SU-DHL-6 (cell line): ENCODE data around the gene RITA1.

ENCODE experiments used
- H2AFZ ChIP-seq: fragments of 200-600 bp; sonication (generic); 2 replicates; pipeline ENCODE4 v1.6.1; 2014; ENCODE audit warnings: low read depth, mild to moderate bottlenecking, moderate library complexity, mixed read lengths, antibody characterized with exemption, low read length; ENCODE audit not compliant: severe bottlenecking
- H3F3A ChIP-seq: fragments of 200-600 bp; shearing (Covaris generic); 2 replicates; pipeline ENCODE4 v1.6.0; 2016; ENCODE audit warnings: antibody characterized with exemption, mild to moderate bottlenecking; ENCODE audit not compliant: insufficient read depth
- H3K27ac ChIP-seq: fragments of 200-600 bp; sonication (generic); 2 replicates; pipeline ENCODE4 v1.5.1; 2016; ENCODE audit warnings: low read depth, mild to moderate bottlenecking, low read length, moderate library complexity, mixed read lengths
- H3K27me3 ChIP-seq: fragments of 200-600 bp; sonication (generic), shearing (Covaris generic); 2 replicates; pipeline ENCODE4 v1.6.0; 2014; ENCODE audit warnings: mild to moderate bottlenecking, low read length
- H3K36me3 ChIP-seq: fragments of 200-600 bp; sonication (generic); 2 replicates; pipeline ENCODE4 v1.6.1; 2014; ENCODE audit warnings: mild to moderate bottlenecking, low read length, mixed read lengths
- H3K4me2 ChIP-seq: fragments of 300-600, 200-600 bp; shearing (Covaris generic), sonication (generic); 2 replicates; pipeline ENCODE4 v1.6.0; 2014; ENCODE audit warnings: low read length, low read depth, mild to moderate bottlenecking; ENCODE audit not compliant: poor library complexity, severe bottlenecking
- H3K4me3 ChIP-seq: fragments of 200-600 bp; sonication (generic); 2 replicates; pipeline ENCODE4 v1.5.1; 2014; ENCODE audit warnings: antibody characterized with exemption, low read length, mild to moderate bottlenecking, mixed read lengths; ENCODE audit not compliant: insufficient read depth, poor library complexity, severe bottlenecking
- H3K79me2 ChIP-seq: fragments of 200-600 bp; sonication (generic); 2 replicates; pipeline ENCODE4 v1.6.1; 2014; ENCODE audit warnings: mild to moderate bottlenecking, low read length, moderate library complexity; ENCODE audit not compliant: insufficient read depth
- H3K9ac ChIP-seq: fragments of 200-600 bp; sonication (generic); 2 replicates; pipeline ENCODE4 v1.7.0; 2014; ENCODE audit warnings: mild to moderate bottlenecking, low read length
- H3K9me2 ChIP-seq: fragments of 200-600 bp; sonication (generic); replicated peaks from 2 replicates; pipeline ENCODE4 v1.6.1; 2014; ENCODE audit warnings: low read length; ENCODE audit not compliant: insufficient read depth
- H3K9me3 ChIP-seq: fragments of 200-600 bp; sonication (generic); 2 replicates; pipeline ENCODE4 v1.6.1; 2014; ENCODE audit warnings: low read length, mixed read lengths; ENCODE audit not compliant: insufficient read depth
- H4K20me1 ChIP-seq: fragments of 200-600 bp; sonication (generic); 2 replicates; pipeline ENCODE4 v1.6.1; 2014; ENCODE audit warnings: low read depth, mild to moderate bottlenecking, antibody characterized with exemption, low read length, moderate library complexity, mixed read lengths
- CTCF ChIP-seq: fragments of 200-600 bp; sonication (generic); IDR thresholded peaks from one replicate; pipeline ENCODE4 v1.5.1; 2017; ENCODE audit warnings: antibody characterized with exemption, mild to moderate bottlenecking, low read length, moderate library complexity; ENCODE audit not compliant: insufficient read depth, poor library complexity, severe bottlenecking
- EZH2phosphoT487 ChIP-seq: fragments of 200-600 bp; sonication (generic), shearing (Covaris generic); conservative IDR thresholded peaks from 2 replicates; pipeline ENCODE4 v1.6.1; 2018; ENCODE audit warnings: mild to moderate bottlenecking, antibody characterized with exemption, low read length, moderate library complexity, mixed read lengths

The RITA1 gene

GRCh38 chr12:113159937-113160336 lies 25.6 kb upstream of the RITA1 start:
- Histone ChIP-seq H3K79me2 (no peaks in the 10 kb centered on the region), H3K9me3 (no peaks in the 10 kb centered on the region), H3F3A (peaks cover 26% of the 10 kb centered on the region), H3K9ac (no peak overlapping the region), H3K36me3 (no peaks in the 10 kb centered on the region; the same call in 1 of the 2 replicates), H3K27ac (peak overlapping the region; percentile 10; the same call in 1 of the 2 replicates), H3K4me2 (no peak overlapping the region), H3K9me2 (no peaks in the 10 kb centered on the region), H2AFZ (no peak overlapping the region), H3K4me3 (no peak overlapping the region), H3K27me3 (no peaks in the 10 kb centered on the region), H4K20me1 (no peaks in the 10 kb centered on the region)
- no peak for TF ChIP-seq EZH2phosphoT487
- no peak for TF ChIP-seq CTCF

- H4K20me1 ChIP-seq: no peaks in the 10 kb centered on the region
- TF ChIP-seq EZH2phosphoT487: no peak
- TF ChIP-seq CTCF: no peak
- H3K4me2 ChIP-seq: no peak overlapping the region
- H3K36me3 ChIP-seq: no peaks in the 10 kb centered on the region; the same call in 1 of the 2 replicates
- no peak overlapping the region for H2AFZ ChIP-seq
- H3K9ac ChIP-seq: no peak overlapping the region
- no peaks in the 10 kb centered on the region for H3K9me3 ChIP-seq
- H3K27me3 ChIP-seq: no peaks in the 10 kb centered on the region
- H3K27ac ChIP-seq: peak overlapping the region; percentile 18; the same call in 1 of the 2 replicates
- no peaks in the 10 kb centered on the region for H3K79me2 ChIP-seq
- peaks cover 12% of the 10 kb centered on the region; the same call in 1 of the 2 replicates for H3F3A ChIP-seq
- H3K9me2 ChIP-seq: no peaks in the 10 kb centered on the region
- no peak overlapping the region for H3K4me3 ChIP-seq
These were observed 24.0 kb upstream of the RITA1 start for GRCh38 chr12:113161415-113162016.

GRCh38 chr12:113162102-113163029 lies 23.2 kb upstream of the RITA1 start:
- no peak for TF ChIP-seq EZH2phosphoT487
- no peak for TF ChIP-seq CTCF
- H3K27ac ChIP-seq: peak overlapping the region; percentile 18; the same call in 1 of the 2 replicates
- H3K79me2 ChIP-seq: no peaks in the 10 kb centered on the region
- no peaks in the 10 kb centered on the region; the same call in 1 of the 2 replicates for H3K36me3 ChIP-seq
- H3K9me3 ChIP-seq: no peaks in the 10 kb centered on the region
- H3K4me2 ChIP-seq: no peak overlapping the region
- no peak overlapping the region for H3K9ac ChIP-seq
- no peaks in the 10 kb centered on the region for H3K9me2 ChIP-seq
- peaks cover 4% of the 10 kb centered on the region; the same call in 1 of the 2 replicates for H3F3A ChIP-seq
- H3K4me3 ChIP-seq: no peak overlapping the region
- H4K20me1 ChIP-seq: no peaks in the 10 kb centered on the region
- no peak overlapping the region for H2AFZ ChIP-seq
- H3K27me3 ChIP-seq: no peaks in the 10 kb centered on the region
